Spleen (tissue), 11 donors: Measurements from ENCODE around the gene ALG1. TPM values are rescaled to one million over a fixed set of nuclear protein-coding genes. Genes with fewer than 3 reads are reported as not detected.
A peak's percentile ranks its signal among the peaks of the same experiment; 100 is the strongest.

Experiments used
- DNase-seq: peaks from one replicate; pipeline ENCODE4 v3.0.0-alpha.2; 2020
- H3K27ac ChIP-seq, 8 donors: fragments of 200-600 bp; sonication (generic) in 7 of 8; 1 replicate in 4 of 8; 2 replicates in 4 of 8; pipeline versions ENCODE4 v1.5.0 to v1.8.0; 2016 to 2021; ENCODE audit warnings: inconsistent platforms in 4 of 8, mild to moderate bottlenecking in 4 of 8, moderate library complexity in 1 of 8
- H3K27me3 ChIP-seq, 7 donors: fragments of 200-600 bp; sonication (generic) in 6 of 7; replicated peaks in 1 of 7; 1 replicate in 4 of 7; 2 replicates in 3 of 7; pipeline versions ENCODE4 v1.5.0 to v1.8.0; 2016 to 2021; ENCODE audit warnings: inconsistent platforms in 3 of 7, mild to moderate bottlenecking in 1 of 7
- H3K36me3 ChIP-seq, 6 donors: fragments of 200-600 bp; sonication (generic) in 5 of 6; 1 replicate in 4 of 6; 2 replicates in 2 of 6; pipeline versions ENCODE4 v1.5.0 to v1.8.0; 2016 to 2021; ENCODE audit warnings: inconsistent platforms in 2 of 6
- H3K4me1 ChIP-seq, 6 donors: fragments of 200-600 bp; sonication (generic) in 5 of 6; 1 replicate in 3 of 6; 2 replicates in 3 of 6; pipeline versions ENCODE4 v1.5.0 to v1.8.0; 2016 to 2021; ENCODE audit warnings: inconsistent platforms in 3 of 6
- H3K4me3 ChIP-seq, 8 donors: fragments of 200-600 bp; sonication (generic) in 7 of 8; 1 replicate in 4 of 8; 2 replicates in 4 of 8; pipeline versions ENCODE4 v1.5.0 to v1.8.0; 2016 to 2021; ENCODE audit warnings: inconsistent platforms in 4 of 8, mild to moderate bottlenecking in 4 of 8, moderate library complexity in 2 of 8
- H3K9me3 ChIP-seq, 8 donors: fragments of 200-600 bp; sonication (generic) in 7 of 8; 1 replicate in 4 of 8; 2 replicates in 4 of 8; pipeline versions ENCODE4 v1.5.0 to v1.8.0; 2016 to 2021; ENCODE audit warnings: inconsistent platforms in 4 of 8
- CTCF ChIP-seq, 11 experiments: fragments of 200-600 bp in 7 of 11; fragments of 450-650 bp in 4 of 11; sonication (generic) in 4 of 11; IDR thresholded peaks in 8 of 11; conservative IDR thresholded peaks in 3 of 11; 1 replicate in 7 of 11; 2 replicates in 4 of 11; pipeline versions ENCODE4 v1.4.0 to v1.8.0; 2016 to 2021; ENCODE audit warnings: antibody characterized with exemption in 11 of 11, inconsistent platforms in 4 of 11, mild to moderate bottlenecking in 1 of 11
- POLR2A ChIP-seq, 3 donors: fragments of 450-650 bp; IDR thresholded peaks; one replicate each; pipeline ENCODE4 v1.5.1; 2017; ENCODE audit warnings: antibody characterized with exemption in 3 of 3, mild to moderate bottlenecking in 1 of 3
- POLR2AphosphoS5 ChIP-seq, 3 donors: sonication (generic); formaldehyde crosslinking; IDR thresholded peaks; one replicate each; pipeline ENCODE4 v1.5.1; 2017; ENCODE audit warnings: antibody characterized with exemption in 3 of 3
- WGBS, 5 donors: extraction: QIAGEN DNeasy Blood & Tissue Kit in 3 of 5; methylation state at CpG; one replicate each; pipeline versions ENCODE4 v1.1.5 to v1.1.7; 2013 to 2018; 5-methylcytosine and 5-hydroxymethylcytosine counted together
- intact Hi-C: fragments of 100-400 bp; cut with DNase I; formaldehyde crosslinking; loops from one replicate; pipeline ENCODE4 v1.15.0; 2023; ENCODE audit warnings: low total_unique reads
- polyA plus RNA-seq, 3 donors: library from polyadenylated mRNA; stranded (reverse); fragments of 200-250 nt; gene quantifications; one replicate each; pipeline ENCODE4 v1.2.1, GENCODE V29; 2013
- total RNA-seq, 7 donors: library from RNA; depleted of rRNA in 3 of 7; stranded (reverse); fragments of >200 nt in 3 of 7; fragmentation: NEBNext Ultra II Directional in 4 of 7; extraction: Animal tissue kit (Norgen Biotek cat#: 25700) in 4 of 7; gene quantifications; one replicate each; pipeline versions ENCODE4 v1.1.0 to v1.2.1, GENCODE V29; 2016 to 2021
- donor health status: healthy with polysubstance abuse.
- donor health status: DM: no; HTN: no; CAD: no; lungs with moderate emphysema.
- donor health status: DM: no; HTN: no; CAD: no.
- donor health status: Bipolar disorder and iron deficiency.
- donor health status: healthy.
- donor health status: DM: no; HTN: no; CAD: no.
- donor health status: DM: yes; HTN: yes; CAD: no.

ALG1 gene
- total and polyA plus RNA-seq, 10 donors, result 13.0 to 46.2 (median 21.1) TPM

GRCh38 chr16:5066511-5066910 is 5.1 kb upstream of the ALG1 start:
- peak; percentile 6 for DNase-seq
- WGBS, 5 donors, result 61 to 75% (median 70%) methylated on average over 6 of the region's 6 CpGs
- Histone ChIP-seq H3K9me3 (no peaks in the 10 kb centered on the region), H3K27ac (no peak overlapping the region), H3K4me1 (peaks cover 0 to 7% (median 5%) of the 10 kb centered on the region in 6 donors), H3K27me3 (no peaks in the 10 kb centered on the region), H3K36me3 (no peaks in the 10 kb centered on the region), H3K4me3 (no peak overlapping the region)
- intact Hi-C loops, result no loop called here
- TF ChIP-seq CTCF (IDR thresholded peaks at IDR 0.05 in 8 of 11, conservative IDR thresholded peaks at IDR 0.05 in 3 of 11) (no peak), POLR2AphosphoS5 (IDR thresholded peaks at IDR 0.05) (no peak), POLR2A (IDR thresholded peaks at IDR 0.05) (no peak)

GRCh38 chr16:5069048-5069447 is 2.6 kb upstream of the ALG1 start:
- Histone ChIP-seq H3K27ac (no peak overlapping the region), H3K4me1 (peaks cover 11 to 33% (median 19%) of the 10 kb centered on the region in 6 donors), H3K4me3 (no peak overlapping the region), H3K36me3 (peaks cover 0 to 10% (median 0%) of the 10 kb centered on the region in 6 donors), H3K27me3 (no peaks in the 10 kb centered on the region), H3K9me3 (no peaks in the 10 kb centered on the region)
- DNase-seq, result no peak
- WGBS, 5 donors, result 82 to 94% (median 90%) methylated on average over 9 of the region's 9 CpGs
- TF ChIP-seq CTCF (IDR thresholded peaks at IDR 0.05 in 8 of 11, conservative IDR thresholded peaks at IDR 0.05 in 3 of 11) (no peak), POLR2A (IDR thresholded peaks at IDR 0.05) (no peak), POLR2AphosphoS5 (IDR thresholded peaks at IDR 0.05) (no peak)
- intact Hi-C loops, result no loop called here

GRCh38 chr16:5069854-5070253 is 1.8 kb upstream of the ALG1 start:
- no peak overlapping the region for H3K27ac ChIP-seq
- intact Hi-C loops, result no loop called here
- no peaks in the 10 kb centered on the region for H3K27me3 ChIP-seq
- no peaks in the 10 kb centered on the region for H3K9me3 ChIP-seq
- no peak overlapping the region for H3K4me3 ChIP-seq
- no peak for TF ChIP-seq CTCF (IDR thresholded peaks at IDR 0.05 in 8 of 11, conservative IDR thresholded peaks at IDR 0.05 in 3 of 11)
- no peak for TF ChIP-seq POLR2AphosphoS5 (IDR thresholded peaks at IDR 0.05)
- no peak for TF ChIP-seq POLR2A (IDR thresholded peaks at IDR 0.05)
- H3K4me1 ChIP-seq, result peaks cover 11 to 38% (median 19%) of the 10 kb centered on the region in 6 donors
- peaks cover 0 to 18% (median 3%) of the 10 kb centered on the region in 6 donors for H3K36me3 ChIP-seq
- 85 to 96% (median 95%) methylated on average over 9 of the region's 9 CpGs for WGBS, 5 donors
- peak; percentile 57 for DNase-seq

GRCh38 chr16:5070431-5071186 is 1.0 kb upstream of the ALG1 start:
- Histone ChIP-seq H3K4me3 (peak overlapping the region in 1 of 8 donors; percentile 89), H3K9me3 (no peaks in the 10 kb centered on the region), H3K27me3 (no peaks in the 10 kb centered on the region), H3K36me3 (peaks cover 0 to 26% (median 11%) of the 10 kb centered on the region in 6 donors), H3K4me1 (peaks cover 11 to 38% (median 19%) of the 10 kb centered on the region in 6 donors), H3K27ac (peak overlapping the region; percentile 76 to 92 (median 85))
- TF ChIP-seq POLR2A (IDR thresholded peaks at IDR 0.05), result no peak
- no peak for TF ChIP-seq CTCF (IDR thresholded peaks at IDR 0.05 in 8 of 11, conservative IDR thresholded peaks at IDR 0.05 in 3 of 11)
- TF ChIP-seq POLR2AphosphoS5 (IDR thresholded peaks at IDR 0.05), result no peak
- peak; percentile 61 for DNase-seq
- intact Hi-C loops, result no loop called here
- 85 to 94% (median 87%) methylated on average over 15 of the region's 15 CpGs for WGBS, 5 donors
